PC-9 (cell line): ENCODE results near the gene PPP2R3B.

Source experiments
- CTCF ChIP-seq: fragments of 200-600 bp; sonication (generic); conservative IDR thresholded peaks from 2 replicates; pipeline ENCODE4 v1.6.1; 2017; ENCODE audit warnings: mixed run types, antibody characterized with exemption, mild to moderate bottlenecking, moderate library complexity
- EZH2 ChIP-seq: fragments of 200-600 bp; sonication (generic); IDR thresholded peaks from 2 replicates; pipeline ENCODE4 v1.8.0; 2017; ENCODE audit warnings: antibody characterized with exemption, low read depth

- TF ChIP-seq CTCF (no peak), EZH2 (no peak)
Observed at GRCh38 chrX:360496-361150, 26.1 kb downstream of the PPP2R3B start.
